Trophoblast cell (in vitro differentiated cells and primary cell): ENCODE data around the gene PDE4D.

Source experiments
- DNase-seq, 2 donors: peaks; one replicate each; pipeline ENCODE4 v3.0.0-alpha.2; 2016
- H2AFZ ChIP-seq: 2 replicates; pipeline ENCODE4 v1.6.1; 2013; ENCODE audit warnings: low read length, moderate library complexity, mild to moderate bottlenecking; ENCODE audit not compliant: insufficient read depth, poor library complexity
- H2AK5ac ChIP-seq: 2 replicates; pipeline ENCODE4 v1.6.1; 2013; ENCODE audit warnings: mild to moderate bottlenecking, low read length
- H2BK120ac ChIP-seq: 2 replicates; pipeline ENCODE4 v1.6.1; 2013; ENCODE audit warnings: low read length, mild to moderate bottlenecking, moderate library complexity; ENCODE audit not compliant: insufficient read depth, poor library complexity
- H2BK12ac ChIP-seq: 2 replicates; pipeline ENCODE4 v1.6.1; 2013; ENCODE audit warnings: mild to moderate bottlenecking, low read length, moderate library complexity
- H2BK5ac ChIP-seq: 2 replicates; pipeline ENCODE4 v1.6.1; 2013; ENCODE audit warnings: low read length, low read depth, moderate library complexity, mild to moderate bottlenecking; ENCODE audit not compliant: poor library complexity
- H3K14ac ChIP-seq: 2 replicates; pipeline ENCODE4 v1.6.1; 2013; ENCODE audit warnings: mild to moderate bottlenecking, low read length
- H3K18ac ChIP-seq: 2 replicates; pipeline ENCODE4 v1.6.1; 2013; ENCODE audit warnings: mild to moderate bottlenecking, low read length
- H3K23ac ChIP-seq: 2 replicates; pipeline ENCODE4 v1.6.1; 2013; ENCODE audit warnings: low read length
- H3K27ac ChIP-seq: 2 replicates; pipeline ENCODE4 v1.5.1; 2013; ENCODE audit warnings: low read depth, mild to moderate bottlenecking, inconsistent platforms, low read length, moderate library complexity
- H3K27me3 ChIP-seq: 2 replicates; pipeline ENCODE4 v1.6.1; 2013; ENCODE audit warnings: inconsistent platforms, mild to moderate bottlenecking, low read length, moderate library complexity; ENCODE audit not compliant: insufficient read depth
- H3K36me3 ChIP-seq, 2 experiments: 1 replicate in 1 of 2; 2 replicates in 1 of 2; pipeline ENCODE4 v1.6.1; 2013; ENCODE audit warnings: low read length in 2 of 2, mild to moderate bottlenecking in 2 of 2, moderate library complexity in 1 of 2; ENCODE audit not compliant: insufficient read depth in 2 of 2, control insufficient read depth in 1 of 2
- H3K4ac ChIP-seq: 2 replicates; pipeline ENCODE4 v1.6.1; 2013; ENCODE audit warnings: low read depth, mild to moderate bottlenecking, low read length, moderate library complexity
- H3K4me1 ChIP-seq, 2 experiments: 1 replicate in 1 of 2; 2 replicates in 1 of 2; pipeline ENCODE4 v1.6.1; 2013; ENCODE audit warnings: low read length in 2 of 2, mild to moderate bottlenecking in 2 of 2, moderate library complexity in 1 of 2; ENCODE audit not compliant: insufficient read depth in 2 of 2, control insufficient read depth in 1 of 2
- H3K4me2 ChIP-seq: 2 replicates; pipeline ENCODE4 v1.6.1; 2013; ENCODE audit warnings: inconsistent platforms, mild to moderate bottlenecking, low read length, moderate library complexity
- H3K4me3 ChIP-seq: 2 replicates; pipeline ENCODE4 v1.5.1; 2013; ENCODE audit warnings: mild to moderate bottlenecking, low read depth, low read length, inconsistent platforms
- H3K79me1 ChIP-seq: one replicate; pipeline ENCODE4 v1.6.1; 2013; ENCODE audit warnings: low read length
- H3K79me2 ChIP-seq: 2 replicates; pipeline ENCODE4 v1.6.1; 2013; ENCODE audit warnings: low read length, mild to moderate bottlenecking; ENCODE audit not compliant: control insufficient read depth, insufficient read depth, poor library complexity
- H3K9ac ChIP-seq: 2 replicates; pipeline ENCODE4 v1.6.1; 2013; ENCODE audit warnings: mild to moderate bottlenecking, low read length
- H3K9me3 ChIP-seq: 2 replicates; pipeline ENCODE4 v1.6.1; 2013; ENCODE audit warnings: low read depth, mild to moderate bottlenecking, control low read depth, inconsistent platforms, low read length; ENCODE audit not compliant: insufficient read depth
- H4K12ac ChIP-seq: 2 replicates; pipeline ENCODE4 v1.6.1; 2013; ENCODE audit warnings: low read depth, mild to moderate bottlenecking, low read length, moderate library complexity
- H4K8ac ChIP-seq: 2 replicates; pipeline ENCODE4 v1.6.1; 2013; ENCODE audit warnings: low read depth, mild to moderate bottlenecking, low read length, moderate library complexity
- H4K91ac ChIP-seq: one replicate; pipeline ENCODE4 v1.6.1; 2013; ENCODE audit warnings: low read depth, mild to moderate bottlenecking, low read length, moderate library complexity
- WGBS: extraction: QIAGEN DNeasy Blood & Tissue Kit; methylation state at CpG from one replicate; pipeline ENCODE4 v1.1.7; 2013; ENCODE audit warnings: missing lambda C conversion rate; ENCODE audit not compliant: insufficient read length, insufficient coverage; ENCODE audit errors: extremely low coverage; 5-methylcytosine and 5-hydroxymethylcytosine counted together

PDE4D gene

DNA sequence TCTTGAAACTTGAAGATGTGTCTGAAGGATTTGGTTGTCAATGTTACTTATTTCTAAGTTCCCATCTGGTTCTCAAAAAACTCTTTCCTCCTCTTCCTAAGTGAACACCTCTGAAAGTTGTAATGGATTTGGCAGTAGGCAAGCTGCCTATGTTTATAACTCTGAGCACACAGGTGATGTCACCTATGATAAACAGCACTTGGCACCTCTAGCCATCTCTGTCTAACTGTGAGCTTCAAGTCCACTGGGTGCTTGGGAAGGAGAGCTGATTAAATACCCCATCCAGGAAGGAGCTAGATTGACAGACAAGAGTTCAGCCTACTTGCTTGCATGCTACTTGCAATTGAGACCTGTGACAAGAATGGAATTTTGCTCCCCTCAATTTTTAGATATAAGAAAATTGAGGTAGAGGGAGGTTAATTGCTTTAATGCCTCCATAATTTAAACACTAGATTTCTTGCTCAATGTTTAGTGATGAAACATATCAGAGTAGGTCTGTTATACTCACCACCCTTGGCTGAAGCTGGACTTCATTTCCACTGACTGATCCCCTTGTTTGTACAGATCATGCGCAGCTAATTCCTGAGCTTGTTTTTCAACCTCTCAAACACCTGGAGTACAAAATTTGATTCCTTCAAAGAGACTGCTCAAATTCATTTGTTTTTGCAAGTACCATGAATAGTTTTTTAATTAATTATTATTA, 49.9 kb downstream of the PDE4D start:
- H3K27me3 ChIP-seq: no peaks in the 10 kb centered on the region
- no peak overlapping the region for H2AK5ac ChIP-seq
- H4K12ac ChIP-seq: no peak overlapping the region
- no peak overlapping the region for H3K4me2 ChIP-seq
- no peak overlapping the region for H4K91ac ChIP-seq
- H3K9ac ChIP-seq: no peak overlapping the region
- WGBS: no CpG with 5 or more reads among the region's 1 CpG
- no peak overlapping the region for H3K14ac ChIP-seq
- no peak overlapping the region for H2BK12ac ChIP-seq
- H3K4me1 ChIP-seq: peaks cover 0 to 4% of the 10 kb centered on the region in 2 experiments
- no peak overlapping the region for H2AFZ ChIP-seq
- no peak overlapping the region for H4K8ac ChIP-seq
- H3K27ac ChIP-seq: no peak overlapping the region
- H3K79me1 ChIP-seq: no peaks in the 10 kb centered on the region
- H3K79me2 ChIP-seq: no peaks in the 10 kb centered on the region
- no peak overlapping the region for H3K4me3 ChIP-seq
- no peak for DNase-seq
- H3K4ac ChIP-seq: no peak overlapping the region
- H3K9me3 ChIP-seq: no peaks in the 10 kb centered on the region
- no peak overlapping the region for H2BK120ac ChIP-seq
- H3K36me3 ChIP-seq: no peaks in the 10 kb centered on the region
- H3K18ac ChIP-seq: no peak overlapping the region
- H3K23ac ChIP-seq: no peak overlapping the region
- H2BK5ac ChIP-seq: no peak overlapping the region

DNA sequence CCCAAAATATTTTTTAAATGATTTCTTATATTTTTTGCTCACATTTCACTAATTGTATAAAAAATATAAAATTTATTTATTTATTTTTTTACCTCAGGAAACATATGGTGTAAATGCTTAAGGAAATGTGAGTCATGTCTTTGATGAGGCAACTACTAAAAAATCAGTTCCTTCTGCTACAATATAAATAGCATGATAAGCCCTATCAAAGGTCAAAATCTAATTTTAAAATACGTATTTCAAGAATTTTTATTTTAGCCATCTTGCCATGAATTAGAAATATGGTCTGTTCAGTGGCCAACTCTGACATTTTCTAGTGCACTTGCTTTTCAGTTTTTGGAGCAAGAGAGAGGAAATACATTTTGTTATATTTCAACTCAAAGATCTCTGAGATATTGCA, 50.5 kb downstream of the PDE4D start:
- H3K27me3 ChIP-seq: no peaks in the 10 kb centered on the region
- no peak overlapping the region for H4K91ac ChIP-seq
- no peak overlapping the region for H3K4me3 ChIP-seq
- no peaks in the 10 kb centered on the region for H3K9me3 ChIP-seq
- H2BK12ac ChIP-seq: no peak overlapping the region
- no peak overlapping the region for H2AFZ ChIP-seq
- H3K23ac ChIP-seq: no peak overlapping the region
- H3K9ac ChIP-seq: no peak overlapping the region
- H4K8ac ChIP-seq: no peak overlapping the region
- no peak overlapping the region for H3K18ac ChIP-seq
- peaks cover 0 to 4% of the 10 kb centered on the region in 2 experiments for H3K4me1 ChIP-seq
- no peak for DNase-seq
- no peak overlapping the region for H3K4me2 ChIP-seq
- H2BK5ac ChIP-seq: no peak overlapping the region
- no peak overlapping the region for H4K12ac ChIP-seq
- no peaks in the 10 kb centered on the region for H3K79me2 ChIP-seq
- no peaks in the 10 kb centered on the region for H3K36me3 ChIP-seq
- no CpG with 5 or more reads among the region's 1 CpG for WGBS
- no peaks in the 10 kb centered on the region for H3K79me1 ChIP-seq
- H2BK120ac ChIP-seq: no peak overlapping the region
- no peak overlapping the region for H3K27ac ChIP-seq
- H3K14ac ChIP-seq: no peak overlapping the region
- H3K4ac ChIP-seq: no peak overlapping the region
- no peak overlapping the region for H2AK5ac ChIP-seq

DNA sequence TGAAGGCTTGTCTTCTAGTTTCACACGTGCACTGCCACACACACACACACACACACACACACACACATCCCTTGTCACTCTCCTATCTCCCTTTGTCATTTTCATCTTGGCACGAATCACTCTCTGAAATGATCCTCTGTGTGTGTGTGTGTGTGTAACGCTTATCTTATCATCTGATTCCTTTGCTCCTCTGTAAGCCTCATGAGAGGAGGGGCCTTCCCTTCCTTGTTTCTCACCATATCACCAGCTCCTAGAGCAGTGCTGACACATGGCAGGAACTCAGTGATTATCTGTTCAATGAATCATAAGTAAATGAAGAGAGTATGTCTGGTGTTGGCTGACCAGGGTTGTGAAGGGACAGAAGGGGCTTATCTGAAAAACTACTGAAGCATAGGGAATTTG, 53.3 kb downstream of the PDE4D start:
- no peak overlapping the region for H4K12ac ChIP-seq
- H3K4me1 ChIP-seq: peaks cover 0 to 4% of the 10 kb centered on the region in 2 experiments
- H3K79me2 ChIP-seq: no peaks in the 10 kb centered on the region
- no peak overlapping the region for H3K9ac ChIP-seq
- no peak overlapping the region for H2AFZ ChIP-seq
- H3K4me2 ChIP-seq: no peak overlapping the region
- no peaks in the 10 kb centered on the region for H3K27me3 ChIP-seq
- H3K4me3 ChIP-seq: no peak overlapping the region
- no peaks in the 10 kb centered on the region for H3K79me1 ChIP-seq
- H2BK120ac ChIP-seq: no peak overlapping the region
- no peak overlapping the region for H4K91ac ChIP-seq
- H2BK5ac ChIP-seq: no peak overlapping the region
- H4K8ac ChIP-seq: no peak overlapping the region
- no peak overlapping the region for H3K14ac ChIP-seq
- H3K27ac ChIP-seq: no peak overlapping the region
- no peaks in the 10 kb centered on the region for H3K9me3 ChIP-seq
- no peaks in the 10 kb centered on the region for H3K36me3 ChIP-seq
- no peak overlapping the region for H3K4ac ChIP-seq
- no peak for DNase-seq
- no peak overlapping the region for H2BK12ac ChIP-seq
- H3K18ac ChIP-seq: no peak overlapping the region
- no peak overlapping the region for H2AK5ac ChIP-seq
- no CpG with 5 or more reads among the region's 3 CpGs for WGBS
- H3K23ac ChIP-seq: no peak overlapping the region

DNA sequence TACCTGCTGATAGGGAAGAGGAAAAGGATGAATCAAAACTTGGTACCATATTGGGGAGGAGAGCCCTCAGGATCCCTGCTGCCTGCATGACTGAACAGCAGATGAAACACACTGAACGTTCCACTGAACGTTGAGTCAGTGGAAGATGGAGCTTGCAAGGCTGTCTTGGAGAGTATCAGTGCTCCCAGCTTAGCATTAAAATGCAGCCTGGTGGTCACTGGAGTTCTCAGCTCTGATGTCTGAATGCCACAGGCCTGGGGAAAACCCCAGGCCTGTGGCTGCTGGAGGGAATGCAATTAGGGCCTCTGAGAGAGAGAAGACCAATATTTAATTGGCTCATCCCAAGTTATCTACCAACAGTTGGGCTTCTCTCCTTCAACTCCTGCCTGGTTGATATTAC, 54.5 kb downstream of the PDE4D start:
- Histone ChIP-seq H3K9ac (no peak overlapping the region), H2AK5ac (no peak overlapping the region), H3K4me3 (no peak overlapping the region), H4K91ac (no peak overlapping the region), H2BK5ac (no peak overlapping the region), H3K23ac (no peak overlapping the region), H3K36me3 (no peaks in the 10 kb centered on the region), H3K79me1 (no peaks in the 10 kb centered on the region), H4K8ac (no peak overlapping the region), H4K12ac (no peak overlapping the region), H3K18ac (no peak overlapping the region), H3K27ac (no peak overlapping the region), H3K27me3 (no peaks in the 10 kb centered on the region), H3K79me2 (no peaks in the 10 kb centered on the region), H2AFZ (no peak overlapping the region), H3K4ac (no peak overlapping the region), H2BK12ac (no peak overlapping the region), H3K4me1 (peaks cover 0 to 4% of the 10 kb centered on the region in 2 experiments), H2BK120ac (no peak overlapping the region), H3K4me2 (no peak overlapping the region), H3K9me3 (no peaks in the 10 kb centered on the region), H3K14ac (no peak overlapping the region)
- no peak for DNase-seq
- no CpG with 5 or more reads among the region's 2 CpGs for WGBS
